NCI-H526 treated with DMSO at 0.1 percent for 48 hours (cell line): Measurements from ENCODE around the gene DNMBP.
A peak's percentile ranks its signal among the peaks of the same experiment; 100 is the strongest.
"Not testable (repeated sequence)": the region's sequence is repeated elsewhere in the genome, so short reads cannot be mapped to it uniquely, and the experiment has no call there.

ENCODE experiments used
- DNase-seq: peaks from one replicate; lab custom pipeline; 2025; lab: John Stamatoyannopoulos, UW

The DNMBP gene

GRCh38 chr10:99917963-99918825 lies 91.6 kb downstream of the DNMBP start:
- DNase-seq: peak; percentile 20

GRCh38 chr10:99916776-99917175 lies 93.0 kb downstream of the DNMBP start:
- DNase-seq: no peak

- no peak for DNase-seq
These were observed 94.3 kb downstream of the DNMBP start for GRCh38 chr10:99915414-99915813.

GRCh38 chr10:99914236-99914635 lies 95.5 kb downstream of the DNMBP start:
- DNase-seq: no peak

- no peak for DNase-seq
These were observed 95.9 kb downstream of the DNMBP start for GRCh38 chr10:99913831-99914235.

- DNase-seq: no peak
These were observed 97.7 kb downstream of the DNMBP start for GRCh38 chr10:99912041-99912440.

GRCh38 chr10:99908512-99908911 lies 101.2 kb downstream of the DNMBP start:
- DNase-seq: no peak

GRCh38 chr10:99906470-99906869 lies 103.3 kb downstream of the DNMBP start:
- no peak for DNase-seq

DNA sequence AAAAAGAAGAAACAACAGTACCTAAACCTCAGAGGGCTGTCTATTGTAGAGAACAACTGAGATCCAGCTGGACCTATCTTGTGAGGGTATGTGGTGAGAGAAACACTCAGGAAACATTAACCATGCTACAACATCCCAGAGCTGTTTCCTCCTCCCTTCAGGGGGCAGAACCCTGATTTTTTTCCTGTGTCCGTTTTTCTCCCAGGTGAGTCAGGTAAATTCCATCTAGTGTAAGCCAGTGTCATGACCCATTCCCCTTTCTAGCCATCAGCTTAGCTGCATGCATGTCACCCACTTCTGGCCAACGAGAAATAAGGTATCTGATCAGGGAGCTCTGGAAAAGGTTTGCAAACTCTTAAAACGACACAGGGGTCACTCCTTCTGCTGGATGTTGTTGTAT lies 103.8 kb downstream of the DNMBP start:
- no peak for DNase-seq

DNA sequence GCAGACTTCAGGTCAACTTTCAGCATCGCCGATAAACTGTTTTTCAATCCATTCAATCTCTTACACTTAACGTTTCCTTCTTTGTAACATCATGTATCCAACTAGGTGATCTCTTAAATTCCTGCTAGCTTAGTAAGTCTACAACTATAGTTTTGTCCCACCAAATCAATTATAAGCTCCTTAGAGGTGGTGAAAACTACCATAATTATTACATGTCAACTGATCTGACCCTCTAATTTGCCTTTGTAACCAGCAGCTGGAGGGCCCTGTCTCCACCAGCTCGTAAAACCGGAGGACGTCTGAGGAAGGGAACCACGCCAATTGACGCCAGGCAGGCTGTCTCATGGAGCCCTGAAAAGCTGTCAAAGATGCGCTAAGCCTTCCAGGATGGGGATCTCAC lies 113.9 kb downstream of the DNMBP start:
- peak; percentile 46 for DNase-seq

DNA sequence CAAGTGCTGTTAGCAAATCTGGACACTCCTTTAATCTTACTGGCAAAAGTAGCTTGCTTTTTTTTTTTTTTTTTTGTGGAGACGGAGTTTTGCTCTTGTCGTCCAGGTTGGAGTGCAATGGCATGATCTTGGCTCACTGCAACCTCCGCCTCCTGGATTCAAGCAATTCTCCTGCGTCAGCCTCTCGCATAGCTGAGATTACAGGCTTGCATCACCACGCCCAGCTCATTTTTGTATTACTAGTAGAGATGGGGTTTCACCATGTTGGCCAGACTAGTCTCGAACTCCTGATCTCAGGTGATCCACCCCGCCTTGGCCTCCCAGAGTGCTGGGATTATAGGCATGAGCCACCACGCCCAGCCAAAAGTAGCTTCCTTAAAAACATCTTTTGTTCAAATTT lies 114.7 kb downstream of the DNMBP start:
- not testable (repeated sequence) for DNase-seq

DNA sequence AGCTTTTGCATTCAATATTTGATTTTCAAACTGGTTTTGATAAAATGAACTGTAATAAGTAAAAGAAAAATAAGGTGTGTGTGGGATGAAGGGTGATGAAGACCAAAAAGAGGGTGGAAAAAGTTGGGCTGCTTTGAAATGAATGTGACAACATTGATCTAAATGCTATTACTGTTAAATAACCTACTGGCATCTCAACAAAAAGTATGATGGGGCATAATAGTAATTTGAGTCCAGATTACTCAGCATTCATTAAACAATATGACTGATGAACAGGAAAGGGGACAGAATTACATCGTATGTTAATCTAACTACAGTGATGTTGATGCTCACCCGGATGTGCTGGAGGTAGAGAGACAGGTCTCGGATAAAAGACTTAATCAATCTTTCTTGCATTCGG lies 115.1 kb downstream of the DNMBP start:
- DNase-seq: no peak

DNA sequence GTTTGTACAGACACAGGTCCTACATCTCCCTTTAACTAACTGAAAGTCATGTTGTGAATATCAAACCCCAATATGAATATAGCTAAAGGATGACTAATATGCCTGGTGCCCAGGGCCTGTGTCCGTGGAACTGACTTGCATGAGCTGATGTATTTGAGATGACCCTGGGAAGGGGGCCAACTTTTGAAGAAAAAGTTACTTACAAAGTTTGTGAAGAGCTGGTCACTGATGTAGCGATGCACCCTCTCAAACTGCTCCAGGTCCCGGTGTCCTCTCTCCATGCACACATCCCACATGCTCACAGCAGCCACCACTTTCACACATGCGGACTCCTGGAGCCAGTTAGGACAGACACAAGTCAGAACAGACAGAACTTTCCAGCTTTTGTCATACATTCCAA lies 121.1 kb downstream of the DNMBP start:
- no peak for DNase-seq

DNA sequence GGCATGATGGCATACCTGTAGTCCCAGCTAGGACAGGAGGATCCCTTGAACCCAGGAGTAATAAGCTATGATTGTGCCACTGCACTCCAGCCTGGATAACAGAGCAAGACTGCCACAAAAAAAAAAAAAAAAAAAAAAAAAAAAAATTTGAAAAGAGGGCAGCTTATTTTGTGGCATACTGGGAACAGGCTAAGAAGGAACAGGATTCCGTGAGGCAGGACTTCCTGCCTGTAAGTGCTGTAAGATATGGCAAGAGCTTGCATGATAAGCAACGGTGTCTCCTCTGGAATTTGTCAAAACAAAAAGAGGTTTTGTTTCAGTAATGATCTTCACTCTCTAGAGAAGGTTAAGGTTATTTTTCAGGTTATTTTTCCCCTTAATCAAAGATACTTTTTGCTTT lies 126.2 kb downstream of the DNMBP start:
- DNase-seq: no peak

- no peak for DNase-seq
These were observed 128.4 kb downstream of the DNMBP start for GRCh38 chr10:99881371-99881770.

GRCh38 chr10:99880080-99880835 lies 129.5 kb downstream of the DNMBP start:
- DNase-seq: no peak

DNA sequence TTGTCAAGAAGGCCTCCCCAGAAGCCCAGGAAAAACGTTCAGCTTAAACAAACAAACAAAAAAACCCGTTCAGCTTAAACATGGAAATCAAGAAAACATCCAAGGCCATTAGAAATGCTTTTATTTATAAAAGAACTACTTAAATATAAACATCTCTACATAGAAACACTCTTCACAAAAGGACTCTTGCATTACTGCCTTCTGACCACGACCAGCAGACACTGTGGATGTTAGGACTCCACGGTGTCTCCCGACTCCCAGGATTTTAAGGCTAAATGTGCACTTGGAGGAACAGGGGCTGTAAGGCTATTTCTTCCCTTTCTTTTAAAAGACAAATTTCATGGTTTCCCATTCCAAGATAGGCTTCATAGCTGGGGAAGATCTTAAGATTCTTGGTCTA lies 134.3 kb downstream of the DNMBP start:
- no peak for DNase-seq

DNA sequence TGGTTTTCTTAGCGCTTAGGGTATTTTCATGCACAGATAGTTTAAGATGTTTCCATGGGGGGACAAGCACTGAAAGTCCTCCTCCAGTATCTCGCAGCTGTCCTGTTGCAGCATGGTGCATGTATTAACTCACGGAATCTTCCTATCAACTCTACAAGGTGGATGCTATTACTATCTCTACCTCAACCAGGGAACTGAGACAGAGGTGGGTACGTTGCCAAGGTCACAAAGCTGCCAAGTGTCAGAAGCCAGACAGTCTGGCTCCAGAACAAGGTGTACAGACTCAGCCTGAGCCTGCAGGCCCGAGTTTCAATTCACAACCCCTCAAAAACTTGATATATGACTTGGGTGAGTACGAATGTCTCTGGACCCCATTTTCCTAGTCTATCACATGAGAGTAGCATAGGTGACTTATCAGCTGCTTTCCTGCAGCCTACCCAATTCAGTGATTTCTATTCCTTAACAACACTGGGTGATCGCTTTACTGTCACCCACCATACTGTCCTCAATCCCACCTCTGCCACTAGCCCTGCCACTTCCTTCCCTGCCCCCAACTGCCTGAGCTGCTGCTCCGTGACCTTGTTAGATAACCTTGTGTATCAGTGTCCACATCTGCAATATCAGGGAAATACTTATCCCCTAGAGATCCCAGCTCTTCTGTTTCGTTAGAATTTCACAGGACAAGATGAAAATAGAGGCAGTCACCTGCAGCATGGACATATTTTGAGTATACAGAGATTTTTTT lies 135.2 kb downstream of the DNMBP start:
- DNase-seq: no peak

DNA sequence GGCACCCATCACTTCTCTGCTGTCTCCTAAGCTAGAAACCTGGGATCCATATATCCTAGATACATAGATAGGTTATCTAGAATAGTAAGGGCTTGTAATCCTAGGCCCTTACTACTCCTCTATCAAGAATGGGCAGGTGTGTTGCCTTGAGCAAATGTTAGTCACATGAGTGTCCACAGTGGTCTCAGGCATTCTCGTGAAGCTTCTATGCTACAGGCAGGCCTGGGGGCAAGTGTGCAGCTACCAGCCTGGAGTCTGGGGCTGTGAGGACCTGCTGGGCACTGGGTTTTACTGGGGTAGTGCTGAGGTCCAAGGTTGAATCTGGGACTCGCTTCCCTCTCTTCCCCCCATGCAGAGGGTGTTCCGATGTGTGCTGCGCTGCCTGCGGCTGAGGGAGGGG lies 135.9 kb downstream of the DNMBP start:
- no peak for DNase-seq

DNA sequence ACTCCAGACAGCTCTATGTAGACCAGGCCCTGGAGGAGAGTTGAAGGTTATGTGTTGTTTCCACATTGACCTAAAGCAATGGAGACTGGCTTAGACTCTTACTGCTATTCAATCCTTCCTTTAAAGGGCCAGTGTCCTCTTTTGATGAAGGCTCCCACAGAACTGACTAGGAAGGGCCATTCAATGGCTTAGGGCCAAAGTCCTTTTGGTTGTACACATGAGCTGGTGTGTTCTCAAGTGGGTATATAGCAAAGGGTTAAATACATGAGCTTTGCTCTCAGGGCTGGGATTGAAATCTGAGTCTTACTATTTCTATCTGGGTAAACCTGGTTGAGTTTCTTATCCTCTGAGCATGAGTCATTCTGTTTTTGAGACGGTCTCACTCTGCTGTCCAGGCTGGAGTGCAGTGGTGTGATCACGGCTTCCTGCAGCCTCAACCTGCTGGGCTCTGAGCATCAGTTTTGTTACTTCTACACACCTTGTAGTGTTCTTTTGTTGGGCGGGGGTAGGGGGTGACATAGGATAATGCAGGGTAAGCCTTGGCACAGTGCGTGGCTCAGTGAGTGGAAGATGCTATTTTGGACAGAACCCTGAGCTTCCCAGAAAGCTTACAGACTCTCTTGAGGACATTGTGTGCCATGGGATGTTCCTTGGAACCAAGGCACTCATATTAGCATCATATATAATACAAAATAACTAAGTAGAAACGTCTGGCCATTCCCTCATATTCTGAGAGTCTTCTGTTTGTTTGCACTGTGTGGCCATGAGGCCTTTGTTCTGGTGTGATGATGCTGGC lies 137.2 kb downstream of the DNMBP start:
- DNase-seq: no peak

GRCh38 chr10:99870123-99870730 lies 139.5 kb downstream of the DNMBP start:
- DNase-seq: no peak
